WERI-Rb-1 (cell line): ENCODE results near the gene MYLIP.

Source experiments
- DNase-seq: peaks from one replicate; pipeline ENCODE4 v3.0.0-alpha.2; 2020
- H3K27ac ChIP-seq: fragments of 250-450 bp; sonication (Bioruptor Pico); 2 replicates; pipeline ENCODE4 v1.5.1; 2020; ENCODE audit warnings: mild to moderate bottlenecking, moderate library complexity
- H3K27me3 ChIP-seq: fragments of 250-450 bp; sonication (Bioruptor Pico); 2 replicates; pipeline ENCODE4 v1.5.1; 2021; ENCODE audit warnings: mild to moderate bottlenecking, low read depth, moderate library complexity; ENCODE audit not compliant: insufficient read depth, severe bottlenecking
- H3K36me3 ChIP-seq: fragments of 250-450 bp; sonication (Bioruptor Pico); 2 replicates; pipeline ENCODE4 v1.5.1; 2020; ENCODE audit warnings: mild to moderate bottlenecking, moderate library complexity
- H3K4me3 ChIP-seq: 2 replicates; pipeline ENCODE4 v1.5.1; 2011; ENCODE audit warnings: low read depth, mild to moderate bottlenecking, control low read depth, low read length
- H3K9me3 ChIP-seq: fragments of 250-450 bp; sonication (Bioruptor Pico); 2 replicates; pipeline ENCODE4 v1.5.1; 2021; ENCODE audit warnings: mild to moderate bottlenecking, moderate library complexity; ENCODE audit not compliant: severe bottlenecking
- CTCF ChIP-seq: IDR thresholded peaks from 2 replicates; pipeline ENCODE4 v1.5.1; 2011; ENCODE audit warnings: low read depth, mild to moderate bottlenecking, control low read depth, inconsistent platforms, low read length

Gene MYLIP

GRCh38 chr6:16178351-16178750, 49.5 kb downstream of the MYLIP start:
- H3K27ac ChIP-seq = no peak overlapping the region
- no peaks in the 10 kb centered on the region for H3K27me3 ChIP-seq
- no peak overlapping the region for H3K4me3 ChIP-seq
- H3K9me3 ChIP-seq = peaks cover 5% of the 10 kb centered on the region
- H3K36me3 ChIP-seq = no peaks in the 10 kb centered on the region
- no peak for DNase-seq
- no peak for TF ChIP-seq CTCF

GRCh38 chr6:16179063-16179462, 50.2 kb downstream of the MYLIP start:
- no peak for TF ChIP-seq CTCF
- Histone ChIP-seq H3K27ac (no peak overlapping the region), H3K9me3 (peaks cover 5% of the 10 kb centered on the region), H3K36me3 (no peaks in the 10 kb centered on the region), H3K27me3 (no peaks in the 10 kb centered on the region), H3K4me3 (no peak overlapping the region)
- no peak for DNase-seq

- Histone ChIP-seq H3K36me3 (no peaks in the 10 kb centered on the region), H3K9me3 (peaks cover 5% of the 10 kb centered on the region), H3K27me3 (no peaks in the 10 kb centered on the region), H3K4me3 (no peak overlapping the region), H3K27ac (no peak overlapping the region)
- no peak for TF ChIP-seq CTCF
- DNase-seq = no peak
Observed at GRCh38 chr6:16179970-16180431, 51.1 kb downstream of the MYLIP start.

- DNase-seq = no peak
- Histone ChIP-seq H3K9me3 (peaks cover 5% of the 10 kb centered on the region), H3K27ac (no peak overlapping the region), H3K27me3 (no peaks in the 10 kb centered on the region), H3K36me3 (no peaks in the 10 kb centered on the region), H3K4me3 (no peak overlapping the region)
- TF ChIP-seq CTCF = no peak
Observed at GRCh38 chr6:16180696-16181438, 52.0 kb downstream of the MYLIP start.

- DNase-seq = no peak
- TF ChIP-seq CTCF = no peak
- H3K27ac ChIP-seq = no peak overlapping the region
- H3K36me3 ChIP-seq = no peaks in the 10 kb centered on the region
- H3K27me3 ChIP-seq = no peaks in the 10 kb centered on the region
- H3K4me3 ChIP-seq = no peak overlapping the region
- H3K9me3 ChIP-seq = peaks cover 5% of the 10 kb centered on the region
Observed at GRCh38 chr6:16181439-16182297, 52.8 kb downstream of the MYLIP start.
